GM21723 (cell line): ENCODE results near the gene TNFAIP8.

Experiments used
- ATAC-seq: cut with Tn5 transposase; IDR thresholded peaks from one replicate; pipeline ENCODE4 v1.9.1; 2021; ENCODE audit warnings: mild to moderate bottlenecking, moderate library complexity; ENCODE audit not compliant: unreplicated experiment

TNFAIP8 gene

GRCh38 chr5:119365847-119366539 is 10.2 kb downstream of the TNFAIP8 start:
- no peak for ATAC-seq

GRCh38 chr5:119366540-119366881 is 10.7 kb downstream of the TNFAIP8 start:
- peak; percentile 30 for ATAC-seq

GRCh38 chr5:119367502-119368237 is 11.9 kb downstream of the TNFAIP8 start:
- ATAC-seq: peak; percentile 74

GRCh38 chr5:119368238-119368630 is 12.4 kb downstream of the TNFAIP8 start:
- peak; percentile 20 for ATAC-seq

- ATAC-seq: no peak
These were observed 14.7 kb downstream of the TNFAIP8 start for GRCh38 chr5:119370486-119370885.

- no peak for ATAC-seq
These were observed 15.3 kb downstream of the TNFAIP8 start for GRCh38 chr5:119371146-119371545.

- ATAC-seq: peak; percentile 47
These were observed 17.6 kb downstream of the TNFAIP8 start for GRCh38 chr5:119373449-119373858.

GRCh38 chr5:119374901-119375300 is 19.1 kb downstream of the TNFAIP8 start:
- ATAC-seq: no peak

- ATAC-seq: no peak
These were observed 21.2 kb downstream of the TNFAIP8 start for GRCh38 chr5:119377066-119377465.

- ATAC-seq: no peak
These were observed 22.4 kb downstream of the TNFAIP8 start for GRCh38 chr5:119378075-119378700.

GRCh38 chr5:119379096-119379495 is 23.3 kb downstream of the TNFAIP8 start:
- ATAC-seq: no peak

GRCh38 chr5:119379942-119380547 is 24.2 kb downstream of the TNFAIP8 start:
- no peak for ATAC-seq

GRCh38 chr5:119382169-119382568 is 26.4 kb downstream of the TNFAIP8 start:
- no peak for ATAC-seq

GRCh38 chr5:119383008-119383407 is 27.2 kb downstream of the TNFAIP8 start:
- ATAC-seq: no peak

GRCh38 chr5:119385136-119385535 is 29.3 kb downstream of the TNFAIP8 start:
- ATAC-seq: no peak

GRCh38 chr5:119385536-119386128 is 29.8 kb downstream of the TNFAIP8 start:
- ATAC-seq: no peak

- ATAC-seq: no peak
These were observed 31.0 kb downstream of the TNFAIP8 start for GRCh38 chr5:119386596-119387344.

GRCh38 chr5:119387945-119388618 is 32.3 kb downstream of the TNFAIP8 start:
- no peak for ATAC-seq

GRCh38 chr5:119388619-119389190 is 32.9 kb downstream of the TNFAIP8 start:
- ATAC-seq: no peak
